Nephron (organoid): ENCODE results near the gene PGAP6.

Experiments
- H3K27ac Mint-ChIP-seq, 3 experiments: 2 replicates each; pipeline ENCODE4 v1.8.0; 2020; ENCODE audit warnings: mixed read lengths in 3 of 3, mild to moderate bottlenecking in 2 of 3, moderate library complexity in 1 of 3
- H3K27me3 Mint-ChIP-seq: 2 replicates; pipeline ENCODE4 v1.8.0; 2021; ENCODE audit warnings: low read depth, mild to moderate bottlenecking, moderate library complexity, mixed read lengths
- H3K36me3 Mint-ChIP-seq: 2 replicates; pipeline ENCODE4 v1.8.0; 2020; ENCODE audit warnings: low read depth, mixed read lengths
- H3K4me1 Mint-ChIP-seq: 2 replicates; pipeline ENCODE4 v1.8.0; 2020; ENCODE audit warnings: mixed read lengths
- H3K4me3 Mint-ChIP-seq, 3 experiments: 2 replicates each; pipeline ENCODE4 v1.8.0; 2020; ENCODE audit warnings: mild to moderate bottlenecking in 3 of 3, mixed read lengths in 3 of 3, moderate library complexity in 2 of 3
- H3K9me3 Mint-ChIP-seq: 2 replicates; pipeline ENCODE4 v1.8.0; 2020; ENCODE audit warnings: mixed read lengths
- CTCF ChIP-seq, 3 experiments: fragments of 200-600 bp; sonication (generic); IDR thresholded peaks; one replicate each; pipeline ENCODE4 v1.5.0; 2021; ENCODE audit warnings: antibody characterized with exemption in 3 of 3; ENCODE audit not compliant: unreplicated experiment in 3 of 3

The PGAP6 gene

DNA sequence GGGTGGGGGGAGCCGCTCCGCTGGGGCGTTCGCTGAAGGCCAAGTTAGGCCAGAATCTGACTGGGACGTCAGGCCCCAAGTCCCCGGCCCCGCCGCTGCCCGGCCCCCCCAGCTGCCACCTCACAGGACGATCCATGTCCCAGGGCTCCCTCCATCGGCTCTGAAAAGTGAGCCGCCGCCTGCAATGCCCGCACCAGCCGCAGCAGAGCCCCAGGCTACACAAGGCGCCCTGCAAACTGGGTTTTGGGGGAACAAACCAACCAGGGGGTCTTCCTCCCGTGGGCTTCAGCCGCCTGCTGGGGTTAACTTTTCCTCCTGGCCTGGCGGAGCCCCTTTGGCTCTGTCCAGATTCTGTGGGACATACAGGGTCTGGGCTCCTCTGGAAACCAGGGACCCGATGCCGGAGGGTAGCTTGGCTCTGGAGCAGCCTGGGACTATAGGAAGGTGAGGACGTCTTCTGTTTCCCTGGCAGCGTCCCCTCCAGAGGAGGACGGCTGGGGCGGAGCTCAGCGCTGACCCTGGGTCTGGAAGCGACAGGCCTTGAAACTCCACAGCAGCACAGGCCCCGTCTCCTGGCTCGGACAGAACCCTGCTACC, 16.1 kb upstream of the PGAP6 start:
- Mint-ChIP-seq H3K4me3 (peak overlapping the region; percentile 78 to 84 (median 83)), H3K27me3 (no peaks in the 10 kb centered on the region), H3K36me3 (no peaks in the 10 kb centered on the region), H3K9me3 (no peaks in the 10 kb centered on the region), H3K27ac (peak overlapping the region; percentile 75 to 91 (median 90)), H3K4me1 (peaks cover 11% of the 10 kb centered on the region)
- peak; percentile 36 to 45 (median 43) for TF ChIP-seq CTCF (IDR thresholded peaks at IDR 0.05; ENCODE audit: unreplicated experiment in 3 of 3)

- peak within 1 kb of the TSS; percentile 96 to 99 (median 98) for H3K4me3 Mint-ChIP-seq
- peaks cover 11% of the 10 kb centered on the region for H3K4me1 Mint-ChIP-seq
- no peaks in the 10 kb centered on the region for H3K36me3 Mint-ChIP-seq
- H3K27ac Mint-ChIP-seq: peak within 1 kb of the TSS; percentile 98 to 99 (median 98)
- H3K9me3 Mint-ChIP-seq: no peaks in the 10 kb centered on the region
- no peaks in the 10 kb centered on the region for H3K27me3 Mint-ChIP-seq
- no peak for TF ChIP-seq CTCF (IDR thresholded peaks at IDR 0.05; ENCODE audit: unreplicated experiment in 3 of 3)
Measured at GRCh38 chr16:397135-397661, 15.4 kb upstream of the PGAP6 start, which contains the start of gene NME4. Gene NME4, plus strand, starts transcription at chr16:397199. Its CDS starts 24 bp downstream, at chr16:397223.

GRCh38 chr16:396605-397004, 14.8 kb upstream of the PGAP6 start:
- H3K4me1 Mint-ChIP-seq: peaks cover 11% of the 10 kb centered on the region
- peak overlapping the region; percentile 98 to 99 (median 98) for H3K27ac Mint-ChIP-seq
- no peak for TF ChIP-seq CTCF (IDR thresholded peaks at IDR 0.05; ENCODE audit: unreplicated experiment in 3 of 3)
- H3K4me3 Mint-ChIP-seq: peak overlapping the region; percentile 96 to 99 (median 98)
- no peaks in the 10 kb centered on the region for H3K9me3 Mint-ChIP-seq
- no peaks in the 10 kb centered on the region for H3K27me3 Mint-ChIP-seq
- H3K36me3 Mint-ChIP-seq: no peaks in the 10 kb centered on the region

DNA sequence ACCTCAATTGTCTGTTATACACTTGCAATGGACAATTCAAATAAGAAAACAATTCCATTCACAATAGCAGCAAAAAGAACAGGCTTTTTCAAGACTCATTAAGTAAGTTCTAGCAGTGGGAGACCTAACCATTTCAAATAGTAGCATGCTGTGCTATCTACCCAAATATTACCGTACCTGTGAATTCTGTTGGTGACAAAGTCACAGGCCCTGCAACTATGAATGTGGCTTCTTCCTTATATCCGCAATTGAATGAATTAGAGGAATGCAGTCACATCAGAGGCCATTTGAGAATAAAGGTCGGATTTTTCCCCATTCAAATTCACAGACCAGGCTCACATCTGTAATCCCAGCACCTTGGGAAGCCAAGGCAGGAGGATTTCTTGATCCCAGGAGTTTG, 14.4 kb upstream of the PGAP6 start:
- Mint-ChIP-seq H3K27ac (peak overlapping the region; percentile 98 to 99 (median 98)), H3K9me3 (no peaks in the 10 kb centered on the region), H3K27me3 (no peaks in the 10 kb centered on the region), H3K36me3 (no peaks in the 10 kb centered on the region), H3K4me1 (peaks cover 11% of the 10 kb centered on the region), H3K4me3 (peak overlapping the region; percentile 96 to 99 (median 98))
- no peak for TF ChIP-seq CTCF (IDR thresholded peaks at IDR 0.05; ENCODE audit: unreplicated experiment in 3 of 3)

GRCh38 chr16:392450-393030, 10.8 kb upstream of the PGAP6 start:
- Mint-ChIP-seq H3K27me3 (peaks cover 4% of the 10 kb centered on the region), H3K9me3 (no peaks in the 10 kb centered on the region), H3K4me1 (peaks cover 28% of the 10 kb centered on the region), H3K4me3 (no peak overlapping the region), H3K36me3 (no peaks in the 10 kb centered on the region), H3K27ac (no peak overlapping the region)
- TF ChIP-seq CTCF (IDR thresholded peaks at IDR 0.05; ENCODE audit: unreplicated experiment in 3 of 3): no peak
